T-helper 17 cell (primary cell): Measurements from ENCODE around the gene USP10. TPM values are rescaled to one million over a fixed set of nuclear protein-coding genes. Genes with fewer than 3 reads are reported as not detected.
"Not testable (repeated sequence)": the region's sequence is repeated elsewhere in the genome, so short reads cannot be mapped to it uniquely, and the experiment has no call there.

Experiments
- ATAC-seq: fragments of 150-1000 bp; cut with Tn5 transposase; 2 replicates; pipeline ENCODE4 v1.10.0; 2021; ENCODE audit warnings: mild to moderate bottlenecking, moderate library complexity
- DNase-seq, 3 donors: peaks; one replicate each; pipeline versions ENCODE4 v3.0.0 to v3.0.0-alpha.2; 2020 to 2021
- H3K9me3 ChIP-seq: one replicate; pipeline ENCODE4 v1.7.0; 2013; ENCODE audit warnings: low read length, mild to moderate bottlenecking; ENCODE audit not compliant: control insufficient read depth, poor library complexity, severe bottlenecking
- H3K27ac Mint-ChIP-seq: one replicate; pipeline ENCODE4 v1.8.0; 2022; ENCODE audit warnings: mild to moderate bottlenecking, moderate library complexity, mixed read lengths
- H3K27me3 Mint-ChIP-seq: one replicate; pipeline ENCODE4 v1.8.0; 2022; ENCODE audit warnings: mixed read lengths
- H3K36me3 Mint-ChIP-seq: one replicate; pipeline ENCODE4 v1.8.0; 2022; ENCODE audit warnings: low read depth, mixed read lengths
- H3K4me1 Mint-ChIP-seq: one replicate; pipeline ENCODE4 v1.8.0; 2022; ENCODE audit warnings: mild to moderate bottlenecking, mixed read lengths
- H3K4me3 Mint-ChIP-seq: one replicate; pipeline ENCODE4 v1.8.0; 2022; ENCODE audit warnings: mild to moderate bottlenecking, moderate library complexity, mixed read lengths
- total RNA-seq, 4 donors: library from RNA in 2 of 4; stranded (reverse) in 2 of 4; gene quantifications; one replicate each; pipeline ENCODE4 v1.2.3 and lab custom pipeline; 2022 to 2026

USP10 gene
- total RNA-seq, 2 donors from 2014 or later, result 169 to 221 TPM

- H3K4me3 Mint-ChIP-seq, DNase-seq, H3K9me3 ChIP-seq, ATAC-seq, H3K27ac Mint-ChIP-seq, H3K4me1 Mint-ChIP-seq, H3K36me3 Mint-ChIP-seq: not testable (repeated sequence)
- peaks cover 12% of the 10 kb centered on the region for H3K27me3 Mint-ChIP-seq
These were observed 5.9 kb upstream of the USP10 start for GRCh38 chr16:84693869-84694268.

- H3K4me1 Mint-ChIP-seq, result peaks cover 4% of the 10 kb centered on the region
- no peak overlapping the region for H3K27ac Mint-ChIP-seq
- H3K9me3 ChIP-seq, result no peaks in the 10 kb centered on the region
- no peak overlapping the region for H3K4me3 Mint-ChIP-seq
- H3K27me3 Mint-ChIP-seq, result peaks cover 10% of the 10 kb centered on the region
- no peak for ATAC-seq
- DNase-seq, result no peak
- H3K36me3 Mint-ChIP-seq, result no peaks in the 10 kb centered on the region
These were observed 4.8 kb upstream of the USP10 start for GRCh38 chr16:84694980-84695379.

GRCh38 chr16:84699147-84699711, 571 bp upstream of the USP10 start:
- no peaks in the 10 kb centered on the region for H3K9me3 ChIP-seq
- H3K36me3 Mint-ChIP-seq, result no peaks in the 10 kb centered on the region
- H3K4me1 Mint-ChIP-seq, result peaks cover 16% of the 10 kb centered on the region
- DNase-seq (no peak), ATAC-seq (no peak)
- H3K4me3 Mint-ChIP-seq, result peak overlapping the region; percentile 95
- no peaks in the 10 kb centered on the region for H3K27me3 Mint-ChIP-seq
- H3K27ac Mint-ChIP-seq, result no peak overlapping the region

GRCh38 chr16:84700446-84701300, 873 bp downstream of the USP10 start:
- H3K9me3 ChIP-seq, result no peaks in the 10 kb centered on the region
- Mint-ChIP-seq H3K27me3 (no peaks in the 10 kb centered on the region), H3K4me3 (peak overlapping the region; percentile 95), H3K36me3 (no peaks in the 10 kb centered on the region), H3K27ac (peak overlapping the region; percentile 93), H3K4me1 (peaks cover 27% of the 10 kb centered on the region)
- DNase-seq (peak in 1 of 3 donors; percentile 7), ATAC-seq (peak; percentile 58)

GRCh38 chr16:84703681-84704080, 3.9 kb downstream of the USP10 start:
- DNase-seq (no peak), ATAC-seq (no peak)
- no peak overlapping the region for H3K27ac Mint-ChIP-seq
- no peaks in the 10 kb centered on the region for H3K9me3 ChIP-seq
- peaks cover under 1% of the 10 kb centered on the region for H3K36me3 Mint-ChIP-seq
- H3K27me3 Mint-ChIP-seq, result no peaks in the 10 kb centered on the region
- no peak overlapping the region for H3K4me3 Mint-ChIP-seq
- peaks cover 35% of the 10 kb centered on the region for H3K4me1 Mint-ChIP-seq

- H3K27ac Mint-ChIP-seq, result no peak overlapping the region
- DNase-seq (no peak), ATAC-seq (no peak)
- no peak overlapping the region for H3K4me3 Mint-ChIP-seq
- H3K36me3 Mint-ChIP-seq, result peaks cover 3% of the 10 kb centered on the region
- H3K27me3 Mint-ChIP-seq, result no peaks in the 10 kb centered on the region
- H3K4me1 Mint-ChIP-seq, result peaks cover 41% of the 10 kb centered on the region
- H3K9me3 ChIP-seq, result no peaks in the 10 kb centered on the region
These were observed 4.5 kb downstream of the USP10 start for GRCh38 chr16:84704253-84704652.

- Mint-ChIP-seq H3K27ac (no peak overlapping the region), H3K4me3 (no peak overlapping the region), H3K36me3 (peaks cover 6% of the 10 kb centered on the region), H3K4me1 (peaks cover 54% of the 10 kb centered on the region), H3K27me3 (no peaks in the 10 kb centered on the region)
- ATAC-seq (no peak), DNase-seq (no peak)
- H3K9me3 ChIP-seq, result no peaks in the 10 kb centered on the region
These were observed 7.1 kb downstream of the USP10 start for GRCh38 chr16:84706856-84707255.

- H3K27ac Mint-ChIP-seq, result peak overlapping the region; percentile 61
- no peak overlapping the region for H3K4me3 Mint-ChIP-seq
- DNase-seq (no peak), ATAC-seq (no peak)
- peaks cover 61% of the 10 kb centered on the region for H3K4me1 Mint-ChIP-seq
- no peaks in the 10 kb centered on the region for H3K27me3 Mint-ChIP-seq
- no peaks in the 10 kb centered on the region for H3K9me3 ChIP-seq
- peaks cover 6% of the 10 kb centered on the region for H3K36me3 Mint-ChIP-seq
These were observed 9.8 kb downstream of the USP10 start for GRCh38 chr16:84709609-84710008.

GRCh38 chr16:84710686-84711085, 10.9 kb downstream of the USP10 start:
- Mint-ChIP-seq H3K27ac (peak overlapping the region; percentile 61), H3K4me3 (no peak overlapping the region)

GRCh38 chr16:84712138-84712671, 12.4 kb downstream of the USP10 start:
- no peak for ATAC-seq
- H3K9me3 ChIP-seq, result no peaks in the 10 kb centered on the region
- Mint-ChIP-seq H3K27ac (peak overlapping the region; percentile 78), H3K4me3 (no peak overlapping the region), H3K4me1 (peaks cover 64% of the 10 kb centered on the region), H3K27me3 (no peaks in the 10 kb centered on the region), H3K36me3 (peaks cover 6% of the 10 kb centered on the region)
- no peak for DNase-seq

More at GRCh38 chr16:84710686-84711085, 10.9 kb downstream of the USP10 start:
- peaks cover 6% of the 10 kb centered on the region for H3K36me3 Mint-ChIP-seq
- DNase-seq, result no peak
- peaks cover 58% of the 10 kb centered on the region for H3K4me1 Mint-ChIP-seq
- H3K9me3 ChIP-seq, result no peaks in the 10 kb centered on the region
- no peaks in the 10 kb centered on the region for H3K27me3 Mint-ChIP-seq
- no peak for ATAC-seq

GRCh38 chr16:84712801-84713775, 13.3 kb downstream of the USP10 start:
- no peak for ATAC-seq
- H3K36me3 Mint-ChIP-seq, result peaks cover 9% of the 10 kb centered on the region

GRCh38 chr16:84714028-84714427, 14.2 kb downstream of the USP10 start:
- peaks cover 66% of the 10 kb centered on the region for H3K4me1 Mint-ChIP-seq
- no peaks in the 10 kb centered on the region for H3K27me3 Mint-ChIP-seq
- no peak for ATAC-seq
- DNase-seq, result no peak
- H3K9me3 ChIP-seq, result no peaks in the 10 kb centered on the region
- peaks cover 6% of the 10 kb centered on the region for H3K36me3 Mint-ChIP-seq
- H3K27ac Mint-ChIP-seq, result peak overlapping the region; percentile 79
- no peak overlapping the region for H3K4me3 Mint-ChIP-seq

More at GRCh38 chr16:84712801-84713775, 13.3 kb downstream of the USP10 start:
- Mint-ChIP-seq H3K4me1 (peaks cover 69% of the 10 kb centered on the region), H3K4me3 (no peak overlapping the region), H3K27me3 (no peaks in the 10 kb centered on the region), H3K27ac (peak overlapping the region; percentile 79)
- DNase-seq, result no peak
- H3K9me3 ChIP-seq, result no peaks in the 10 kb centered on the region

GRCh38 chr16:84715424-84715823, 15.6 kb downstream of the USP10 start:
- H3K36me3 Mint-ChIP-seq, result peaks cover 5% of the 10 kb centered on the region
- no peak overlapping the region for H3K4me3 Mint-ChIP-seq
- DNase-seq (no peak), ATAC-seq (no peak)
- H3K9me3 ChIP-seq, result no peaks in the 10 kb centered on the region
- H3K27ac Mint-ChIP-seq, result peak overlapping the region; percentile 83
- H3K27me3 Mint-ChIP-seq, result no peaks in the 10 kb centered on the region
- peaks cover 63% of the 10 kb centered on the region for H3K4me1 Mint-ChIP-seq
